Esophagus muscularis mucosa (tissue), 4 donors: ENCODE measurements around the gene SOWAHC.

Experiments used
- EP300 ChIP-seq: sonication (generic); formaldehyde crosslinking; IDR thresholded peaks from one replicate; pipeline ENCODE4 v1.6.1; 2017; ENCODE audit warnings: antibody characterized with exemption
- POLR2A ChIP-seq: fragments of 450-650 bp; IDR thresholded peaks from one replicate; pipeline ENCODE4 v1.6.1; 2017; ENCODE audit warnings: antibody characterized with exemption, moderate library complexity, mild to moderate bottlenecking, low read depth
- POLR2AphosphoS5 ChIP-seq, 2 donors: sonication (generic); formaldehyde crosslinking; IDR thresholded peaks; one replicate each; pipeline ENCODE4 v1.6.1; 2017; ENCODE audit warnings: antibody characterized with exemption in 2 of 2
- TF ChIP-seq, protein P1 (sequence below), 3 experiments: fragments of 200-600 bp in 2 of 3; fragments of 450-650 bp in 1 of 3; sonication (generic) in 2 of 3; IDR thresholded peaks; one replicate each; pipeline ENCODE4 v1.5.1; 2017 to 2019; ENCODE audit warnings: antibody characterized with exemption in 3 of 3, mild to moderate bottlenecking in 2 of 3, moderate library complexity in 1 of 3

DNA sequence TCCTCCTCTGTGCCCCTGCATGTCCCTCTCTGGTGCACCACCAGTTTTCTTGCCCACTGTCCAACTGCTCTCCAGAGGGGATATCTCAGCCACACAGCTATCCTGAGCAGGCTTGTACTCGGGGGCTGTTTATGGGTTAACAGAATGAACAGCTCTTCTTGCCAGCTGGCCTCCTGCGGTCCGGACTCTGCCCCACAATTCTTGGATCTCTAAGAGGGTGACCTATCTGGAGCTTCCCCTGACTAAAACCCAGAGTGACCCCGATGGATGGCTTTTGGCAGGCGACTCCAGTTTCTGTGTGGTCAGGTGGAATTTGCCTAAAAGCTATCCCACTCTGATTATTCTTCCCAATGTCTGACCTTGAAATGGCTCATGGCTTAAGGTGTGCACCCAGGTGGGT lies 9.1 kb downstream of the SOWAHC start:
- TF ChIP-seq POLR2A (no peak), POLR2AphosphoS5 (IDR thresholded peaks at IDR 0.05) (no peak), EP300 (no peak)
- TF ChIP-seq, protein P1, sequence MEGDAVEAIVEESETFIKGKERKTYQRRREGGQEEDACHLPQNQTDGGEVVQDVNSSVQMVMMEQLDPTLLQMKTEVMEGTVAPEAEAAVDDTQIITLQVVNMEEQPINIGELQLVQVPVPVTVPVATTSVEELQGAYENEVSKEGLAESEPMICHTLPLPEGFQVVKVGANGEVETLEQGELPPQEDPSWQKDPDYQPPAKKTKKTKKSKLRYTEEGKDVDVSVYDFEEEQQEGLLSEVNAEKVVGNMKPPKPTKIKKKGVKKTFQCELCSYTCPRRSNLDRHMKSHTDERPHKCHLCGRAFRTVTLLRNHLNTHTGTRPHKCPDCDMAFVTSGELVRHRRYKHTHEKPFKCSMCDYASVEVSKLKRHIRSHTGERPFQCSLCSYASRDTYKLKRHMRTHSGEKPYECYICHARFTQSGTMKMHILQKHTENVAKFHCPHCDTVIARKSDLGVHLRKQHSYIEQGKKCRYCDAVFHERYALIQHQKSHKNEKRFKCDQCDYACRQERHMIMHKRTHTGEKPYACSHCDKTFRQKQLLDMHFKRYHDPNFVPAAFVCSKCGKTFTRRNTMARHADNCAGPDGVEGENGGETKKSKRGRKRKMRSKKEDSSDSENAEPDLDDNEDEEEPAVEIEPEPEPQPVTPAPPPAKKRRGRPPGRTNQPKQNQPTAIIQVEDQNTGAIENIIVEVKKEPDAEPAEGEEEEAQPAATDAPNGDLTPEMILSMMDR (IDR thresholded peaks at IDR 0.05) = no peak
